GM12878 (cell line): ENCODE measurements around the gene ARFGAP3. TPM values are rescaled to one million over a fixed set of nuclear protein-coding genes. Genes with fewer than 3 reads are reported as not detected.

ENCODE experiments used
- ATAC-seq: fragments of 200-7000 bp; cut with Tn5 transposase; 3 replicates; pipeline ENCODE4 v1.9.1; 2020; ENCODE audit warnings: mild to moderate bottlenecking, moderate library complexity
- BruUV-seq: library from RNA; stranded (reverse); fragments of 400-500 nt; replicated peaks from 2 replicates; lab custom pipeline; 2021; lab: Mats Ljungman, UMichigan
- CTCF ChIA-PET: fragments of 300-600 bp; sonication (Branson Sonifier 250); formaldehyde crosslinking; extraction: SDS; loops from one replicate; lab custom pipeline; 2021; ENCODE audit warnings: inconsistent platforms; lab: Yijun Ruan, JAX
- POLR2A ChIA-PET: fragments of 350-600 bp; formaldehyde crosslinking; extraction: SDS; loops from one replicate; lab custom pipeline; 2021; ENCODE audit warnings: inconsistent platforms; lab: Charles Lee
- RAD21 ChIA-PET: fragments of 300-600 bp; sonication (Branson Sonifier 250); formaldehyde crosslinking; loops from one replicate; lab custom pipeline; 2023; ENCODE audit warnings: antibody characterized with exemption; ENCODE audit not compliant: unreplicated experiment; lab: Charles Lee
- SMC1A ChIA-PET: fragments of 300-600 bp; sonication (Branson Sonifier 250); formaldehyde crosslinking; loops from one replicate; lab custom pipeline; 2023; ENCODE audit not compliant: unreplicated experiment, uncharacterized antibody; lab: Charles Lee
- DNase-seq: peaks from one replicate; pipeline ENCODE4 v3.0.0-alpha.2; 2011; ENCODE audit warnings: low read depth, low spot score
- FAIRE-seq: peaks from 3 replicates; lab custom pipeline; 2011; peaks lifted over from hg19 to GRCh38; lab: Jason Lieb, UNC
- H2AFZ ChIP-seq: 2 replicates; pipeline ENCODE4 v1.6.0; 2011; ENCODE audit warnings: low read depth, low read length, control low read depth; ENCODE audit not compliant: control insufficient read depth
- H3K27ac ChIP-seq: 2 replicates; pipeline ENCODE4 v1.5.1; 2011; ENCODE audit warnings: control low read depth; ENCODE audit not compliant: control insufficient read depth, insufficient read depth
- H3K27me3 ChIP-seq, 2 experiments: replicated peaks in 1 of 2; 2 replicates each; pipeline versions ENCODE4 v1.6.0 to v1.6.1; 2011; ENCODE audit warnings: low read length in 1 of 2; ENCODE audit not compliant: control insufficient read depth in 2 of 2, insufficient read depth in 2 of 2
- H3K36me3 ChIP-seq, 2 experiments: 2 replicates each; pipeline ENCODE4 v1.5.1; 2011; ENCODE audit warnings: low read length in 1 of 2; ENCODE audit not compliant: control insufficient read depth in 2 of 2, insufficient read depth in 2 of 2
- H3K4me1 ChIP-seq: 2 replicates; pipeline ENCODE4 v1.6.1; 2011; ENCODE audit warnings: mild to moderate bottlenecking, low read length, moderate library complexity, mixed read lengths; ENCODE audit not compliant: control insufficient read depth, insufficient read depth
- H3K4me2 ChIP-seq: 2 replicates; pipeline ENCODE4 v1.6.0; 2011; ENCODE audit warnings: control low read depth; ENCODE audit not compliant: control insufficient read depth, insufficient read depth
- H3K4me3 ChIP-seq: fragments of 200-600 bp; sonication (generic); 2 replicates; pipeline ENCODE4 v1.5.1; 2016
- H3K79me2 ChIP-seq: 2 replicates; pipeline ENCODE4 v1.6.0; 2011; ENCODE audit warnings: low read length; ENCODE audit not compliant: control insufficient read depth, insufficient read depth
- H3K9ac ChIP-seq: 2 replicates; pipeline ENCODE4 v1.8.0; 2011; ENCODE audit warnings: low read length, control low read depth, mixed read lengths; ENCODE audit not compliant: control insufficient read depth, insufficient read depth
- H3K9me3 ChIP-seq: replicated peaks from 3 replicates; pipeline ENCODE4 v1.5.1; 2011; ENCODE audit warnings: mild to moderate bottlenecking, low read length; ENCODE audit not compliant: control insufficient read depth, insufficient read depth
- H4K20me1 ChIP-seq: 2 replicates; pipeline ENCODE4 v1.6.0; 2011; ENCODE audit not compliant: control insufficient read depth, insufficient read depth
- BHLHE40 ChIP-seq, 2 experiments: fragments of 450-650 bp in 1 of 2; IDR thresholded peaks; 2 replicates each; pipeline ENCODE4 v1.6.1; 2011 to 2017; ENCODE audit warnings: low read depth in 2 of 2, borderline replicate concordance in 1 of 2, improper control_type of control experiment in 1 of 2, low read length in 1 of 2, mild to moderate bottlenecking in 1 of 2
- CREM ChIP-seq: IDR thresholded peaks from 2 replicates; pipeline ENCODE4 v1.6.1; 2014; ENCODE audit warnings: antibody characterized with exemption, low read depth
- ETV6 ChIP-seq, 2 experiments: fragments of 450-650 bp in 1 of 2; IDR thresholded peaks in 1 of 2; conservative IDR thresholded peaks in 1 of 2; 2 replicates each; pipeline ENCODE4 v1.6.1; 2014; ENCODE audit warnings: antibody characterized with exemption in 1 of 2, borderline replicate concordance in 1 of 2, low read depth in 1 of 2, mild to moderate bottlenecking in 1 of 2, moderate library complexity in 1 of 2
- FOS ChIP-seq: IDR thresholded peaks from 3 replicates; pipeline ENCODE4 v1.6.1; 2011; ENCODE audit warnings: borderline replicate concordance; ENCODE audit not compliant: insufficient read length; ENCODE audit errors: extremely low read depth
- NFYB ChIP-seq: IDR thresholded peaks from 2 replicates; pipeline ENCODE4 v1.6.1; 2011; ENCODE audit warnings: low read depth, mild to moderate bottlenecking, low read length, improper control_type of control experiment, moderate library complexity; ENCODE audit not compliant: insufficient read depth
- NR2F1 ChIP-seq: fragments of 450-650 bp; conservative IDR thresholded peaks from 2 replicates; pipeline ENCODE4 v1.6.1; 2017; ENCODE audit warnings: mild to moderate bottlenecking
- POLR2A ChIP-seq: IDR thresholded peaks from 2 replicates; pipeline ENCODE4 v1.6.1; 2011; ENCODE audit warnings: low read depth, mild to moderate bottlenecking, low read length
- RAD51 ChIP-seq: fragments of 450-650 bp; IDR thresholded peaks from 2 replicates; pipeline ENCODE4 v1.6.1; 2016; ENCODE audit warnings: moderate library complexity, mild to moderate bottlenecking, inconsistent platforms
- RUNX3 ChIP-seq: IDR thresholded peaks from 2 replicates; pipeline ENCODE4 v1.6.1; 2012; ENCODE audit warnings: low read length, inconsistent platforms
- SPI1 ChIP-seq: IDR thresholded peaks from 2 replicates; pipeline ENCODE4 v1.6.1; 2011; ENCODE audit warnings: low read depth, mild to moderate bottlenecking, low read length, moderate library complexity, borderline replicate concordance; ENCODE audit not compliant: insufficient read depth
- STAT3 ChIP-seq: IDR thresholded peaks from 2 replicates; pipeline ENCODE4 v1.6.1; 2011; ENCODE audit warnings: low read depth, low read length, improper control_type of control experiment
- TCF3 ChIP-seq: IDR thresholded peaks from 2 replicates; pipeline ENCODE4 v1.6.1; 2012; ENCODE audit warnings: low read depth, mild to moderate bottlenecking, low read length, borderline replicate concordance; ENCODE audit not compliant: insufficient read depth
- WGBS: methylation state at CpG from one replicate; pipeline ENCODE4 v1.1.6; 2016; ENCODE audit warnings: low lambda C conversion rate; ENCODE audit not compliant: insufficient replicate concordance, insufficient coverage; ENCODE audit errors: missing lambda C conversion rate; 5-methylcytosine and 5-hydroxymethylcytosine counted together
- in situ Hi-C: fragments of 300-500 bp; cut with MboI; formaldehyde crosslinking; loops from 9 replicates; pipeline ENCODE4 v1.14.3; 2018; ENCODE audit warnings: mixed read lengths
- intact Hi-C: fragments of 100-400 bp; cut with micrococcal nuclease; formaldehyde crosslinking; loops from one replicate; pipeline ENCODE4 v1.14.2; 2022; ENCODE audit not compliant: unreplicated experiment
- polyA plus RNA-seq, 11 experiments: library from polyadenylated mRNA; depleted of rRNA in 4 of 11; unstranded in 6 of 11; stranded (reverse) in 5 of 11; fragments of >200 nt; fragmentation: Nextera tagmentation in 4 of 11; fragmentation: Illumina TruSeq in 1 of 11; extraction: Ambion mirVana in 4 of 11; extraction: Trizol in 1 of 11; gene quantifications; 1 replicate in 1 of 11; 2 replicates in 10 of 11; pipeline versions ENCODE4 v1.2.1 to v1.2.3, GENCODE V29; 2011 to 2016; ENCODE audit warnings: inconsistent platforms in 2 of 11, missing spikeins in 2 of 11, low read depth in 1 of 11
- total RNA-seq, 4 experiments: library from RNA; depleted of rRNA in 3 of 4; stranded (reverse); fragments of >200 nt in 3 of 4; fragmentation: Illumina TruSeq in 1 of 4; extraction: Trizol in 1 of 4; gene quantifications; 2 replicates each; pipeline versions ENCODE4 v1.2.1 to v1.2.3, GENCODE V29; 2013 to 2021
- TF ChIP-seq, protein P1 (sequence below): IDR thresholded peaks from 2 replicates; pipeline ENCODE4 v1.6.1; 2011; ENCODE audit warnings: borderline replicate concordance, low read depth, mild to moderate bottlenecking, moderate library complexity, low read length; ENCODE audit not compliant: insufficient read depth, poor library complexity, severe bottlenecking
- TF ChIP-seq, protein P2 (sequence below): fragments of 450-650 bp; IDR thresholded peaks from 2 replicates; pipeline ENCODE4 v1.6.1; 2016; ENCODE audit warnings: mild to moderate bottlenecking
- TF ChIP-seq, protein P3 (sequence below): IDR thresholded peaks from 2 replicates; pipeline ENCODE4 v1.6.1; 2011; ENCODE audit warnings: borderline replicate concordance, low read depth, mild to moderate bottlenecking, moderate library complexity, mixed read lengths, low read length; ENCODE audit not compliant: insufficient read depth; ENCODE audit errors: extremely low read length

The ARFGAP3 gene
- total and polyA plus RNA-seq, 10 of the 15 experiments (the other 5 are each of a cell fraction or from before 2014, with no cell fraction given): 29.7 to 50.8 (median 39.5) TPM

DNA sequence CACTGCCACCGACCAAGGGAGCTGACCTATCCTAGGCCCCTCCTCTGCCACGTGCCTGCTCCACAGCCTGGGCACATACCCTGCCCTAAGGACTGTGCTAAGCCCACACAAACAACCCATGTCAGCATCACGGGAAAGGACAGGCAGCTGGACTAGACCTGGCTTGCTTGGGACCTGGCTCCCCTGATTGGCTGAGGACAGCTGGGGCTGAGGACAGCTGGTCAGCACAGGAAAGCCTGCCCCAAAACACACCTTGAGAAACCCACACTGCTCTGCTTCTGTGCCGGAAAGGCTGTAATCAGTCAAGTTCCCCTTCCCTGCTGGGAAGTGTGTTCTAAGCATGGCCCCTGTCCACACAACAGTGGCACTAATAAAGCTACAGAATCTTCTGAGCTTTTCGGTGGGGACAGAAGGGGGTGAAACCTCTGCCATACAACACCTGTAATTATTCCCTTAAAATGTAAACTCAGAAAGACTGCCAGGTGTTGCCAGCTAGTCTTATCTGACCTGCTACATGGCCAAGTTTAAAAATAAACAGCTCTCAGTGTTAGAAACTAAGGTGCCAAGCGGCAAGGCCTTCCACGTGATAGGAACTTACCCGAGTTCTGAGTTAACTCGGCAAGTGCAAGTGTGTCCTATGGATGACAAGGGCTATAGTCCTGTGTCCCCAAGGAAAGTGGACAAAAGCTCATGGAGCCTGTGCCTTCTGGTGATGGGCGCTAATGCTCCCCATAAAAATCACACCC is 35.7 kb upstream of the ARFGAP3 start (continued):
- TF ChIP-seq SPI1 (peak; percentile 21; the same call in 1 of the 2 replicates), NFYB (peak; percentile 61; the same call in 1 of the 2 replicates), TCF3 (0 out of 2 replicates have a peak, but pooled peaks have one; percentile 31), POLR2A (no peak), NR2F1 (no peak), ETV6 (conservative IDR thresholded peaks at IDR 0.05 in 1 of 2, IDR thresholded peaks at IDR 0.05 in 1 of 2; ENCODE audit: borderline replicate concordance in 1 of 2, low read depth in 1 of 2) (peak in 1 of 2 experiments; percentile 50; a peak in 1 of 4 replicates), RUNX3 (peak; percentile 6; the same call in 1 of the 2 replicates), STAT3 (no peak)
- TF ChIP-seq, protein P1, sequence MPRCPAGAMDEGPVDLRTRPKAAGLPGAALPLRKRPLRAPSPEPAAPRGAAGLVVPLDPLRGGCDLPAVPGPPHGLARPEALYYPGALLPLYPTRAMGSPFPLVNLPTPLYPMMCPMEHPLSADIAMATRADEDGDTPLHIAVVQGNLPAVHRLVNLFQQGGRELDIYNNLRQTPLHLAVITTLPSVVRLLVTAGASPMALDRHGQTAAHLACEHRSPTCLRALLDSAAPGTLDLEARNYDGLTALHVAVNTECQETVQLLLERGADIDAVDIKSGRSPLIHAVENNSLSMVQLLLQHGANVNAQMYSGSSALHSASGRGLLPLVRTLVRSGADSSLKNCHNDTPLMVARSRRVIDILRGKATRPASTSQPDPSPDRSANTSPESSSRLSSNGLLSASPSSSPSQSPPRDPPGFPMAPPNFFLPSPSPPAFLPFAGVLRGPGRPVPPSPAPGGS: no peak

DNA sequence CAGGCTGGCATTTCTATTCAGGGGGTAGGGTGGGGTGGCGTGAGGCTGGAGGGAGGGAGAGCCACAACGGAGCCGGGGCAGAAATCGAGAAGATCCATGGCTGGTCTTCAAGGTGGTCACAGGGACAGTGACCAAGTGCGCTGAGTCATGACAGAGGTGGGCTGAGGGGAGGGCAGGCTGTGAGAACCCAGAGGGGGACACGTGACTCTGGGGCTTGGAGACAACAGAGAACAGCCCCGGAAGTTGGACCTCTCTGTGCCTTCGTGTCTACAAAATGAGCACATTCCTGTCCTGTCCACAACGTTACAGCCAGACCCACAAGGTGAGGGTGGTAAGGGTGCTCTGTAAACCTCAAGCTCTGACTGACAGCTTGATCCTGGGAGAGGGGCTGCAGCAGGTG is 35.1 kb upstream of the ARFGAP3 start:
- Histone ChIP-seq H3K9ac (peak overlapping the region; percentile 12; the same call in 1 of the 2 replicates), H3K27me3 (no peaks in the 10 kb centered on the region), H3K4me2 (peak overlapping the region; percentile 41; the same call in 1 of the 2 replicates), H3K79me2 (peaks cover 35% of the 10 kb centered on the region), H3K36me3 (peaks cover 13 to 18% of the 10 kb centered on the region in 2 experiments), H4K20me1 (no peaks in the 10 kb centered on the region), H3K4me1 (peaks cover 79% of the 10 kb centered on the region), H3K9me3 (no peaks in the 10 kb centered on the region), H3K4me3 (no peak overlapping the region), H3K27ac (peak overlapping the region; percentile 84), H2AFZ (no peak overlapping the region)
- RAD21 ChIA-PET: interaction anchor here (1.0 to 3.6 kb wide), 5 partner anchors 27 to 121 kb away, joined by 3 to 14 read pairs (median 4); no protein-coding TSS in a partner anchor
- BruUV-seq: no TSS peak
- SMC1A ChIA-PET: interaction anchor here (1.1 to 2.3 kb wide), 5 partner anchors 9 to 53 kb away, joined by 3 to 17 read pairs (median 4); no protein-coding TSS in a partner anchor
- TF ChIP-seq CREM (no peak), NR2F1 (no peak), RAD51 (0 out of 2 replicates have a peak, but pooled peaks have one; percentile 23), BHLHE40 (IDR thresholded peaks at IDR 0.05; ENCODE audit: borderline replicate concordance in 1 of 2, low read depth in 2 of 2, low read length in 1 of 2) (peak; percentile 21 to 44; a peak in 1 of 4 replicates), FOS (no peak)
- TF ChIP-seq, protein P2, sequence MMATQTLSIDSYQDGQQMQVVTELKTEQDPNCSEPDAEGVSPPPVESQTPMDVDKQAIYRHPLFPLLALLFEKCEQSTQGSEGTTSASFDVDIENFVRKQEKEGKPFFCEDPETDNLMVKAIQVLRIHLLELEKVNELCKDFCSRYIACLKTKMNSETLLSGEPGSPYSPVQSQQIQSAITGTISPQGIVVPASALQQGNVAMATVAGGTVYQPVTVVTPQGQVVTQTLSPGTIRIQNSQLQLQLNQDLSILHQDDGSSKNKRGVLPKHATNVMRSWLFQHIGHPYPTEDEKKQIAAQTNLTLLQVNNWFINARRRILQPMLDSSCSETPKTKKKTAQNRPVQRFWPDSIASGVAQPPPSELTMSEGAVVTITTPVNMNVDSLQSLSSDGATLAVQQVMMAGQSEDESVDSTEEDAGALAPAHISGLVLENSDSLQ: peak; percentile 12; the same call in 1 of the 2 replicates
- TF ChIP-seq, protein P3, sequence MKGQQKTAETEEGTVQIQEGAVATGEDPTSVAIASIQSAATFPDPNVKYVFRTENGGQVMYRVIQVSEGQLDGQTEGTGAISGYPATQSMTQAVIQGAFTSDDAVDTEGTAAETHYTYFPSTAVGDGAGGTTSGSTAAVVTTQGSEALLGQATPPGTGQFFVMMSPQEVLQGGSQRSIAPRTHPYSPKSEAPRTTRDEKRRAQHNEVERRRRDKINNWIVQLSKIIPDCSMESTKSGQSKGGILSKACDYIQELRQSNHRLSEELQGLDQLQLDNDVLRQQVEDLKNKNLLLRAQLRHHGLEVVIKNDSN: peak; percentile 76
- no peak for DNase-seq
- in situ Hi-C loops: no loop called here
- ATAC-seq: no peak
- intact Hi-C loops: no loop called here
- 86% methylated on average over 9 of the region's 9 CpGs for WGBS
- POLR2A ChIA-PET: interaction anchor here (0.6 to 2.1 kb wide), 4 partner anchors 10 to 144 kb away, joined by 3 to 7 read pairs (median 4); no protein-coding TSS in a partner anchor
- CTCF ChIA-PET: interaction anchor here (0.6 to 5.1 kb wide), 4 partner anchors 25 to 142 kb away, joined by 3 to 19 read pairs (median 4); no protein-coding TSS in a partner anchor
- FAIRE-seq: no peak
